Gastrocnemius medialis (tissue), 4 donors: ENCODE results near the gene HSD17B12.

Source experiments
- POLR2A ChIP-seq, 2 donors: fragments of 450-650 bp; IDR thresholded peaks; one replicate each; pipeline ENCODE4 v1.6.1; 2017; ENCODE audit warnings: antibody characterized with exemption in 2 of 2, mild to moderate bottlenecking in 2 of 2, moderate library complexity in 2 of 2
- TF ChIP-seq, protein P1 (sequence below), 5 experiments: fragments of 450-650 bp in 3 of 5; fragments of 200-600 bp in 2 of 5; sonication (generic) in 2 of 5; IDR thresholded peaks in 4 of 5; conservative IDR thresholded peaks in 1 of 5; 1 replicate in 4 of 5; 2 replicates in 1 of 5; pipeline ENCODE4 v1.5.1; 2016 to 2019; ENCODE audit warnings: antibody characterized with exemption in 5 of 5, mild to moderate bottlenecking in 3 of 5, moderate library complexity in 3 of 5

DNA sequence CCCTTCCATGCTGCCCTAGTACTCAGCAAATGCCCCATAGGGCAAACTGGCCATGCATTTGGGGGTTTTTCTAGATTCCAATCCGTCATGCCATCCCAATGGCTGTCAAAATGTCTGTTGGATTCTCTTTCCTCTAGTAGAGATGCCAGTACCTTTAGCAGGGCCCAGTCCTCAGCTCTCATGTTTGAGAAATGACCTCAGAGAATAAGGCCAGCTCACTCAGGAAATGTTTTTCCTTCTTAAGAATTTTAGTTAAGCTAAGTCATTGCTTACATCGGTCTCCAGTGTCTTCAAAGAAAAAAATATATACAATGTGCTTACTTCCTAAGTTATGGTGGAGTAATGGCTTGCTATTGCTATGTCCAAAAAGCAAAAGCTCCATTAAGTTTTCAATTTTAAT lies 186.0 kb downstream of the HSD17B12 start:
- no peak for TF ChIP-seq POLR2A (IDR thresholded peaks at IDR 0.05)
- TF ChIP-seq, protein P1, sequence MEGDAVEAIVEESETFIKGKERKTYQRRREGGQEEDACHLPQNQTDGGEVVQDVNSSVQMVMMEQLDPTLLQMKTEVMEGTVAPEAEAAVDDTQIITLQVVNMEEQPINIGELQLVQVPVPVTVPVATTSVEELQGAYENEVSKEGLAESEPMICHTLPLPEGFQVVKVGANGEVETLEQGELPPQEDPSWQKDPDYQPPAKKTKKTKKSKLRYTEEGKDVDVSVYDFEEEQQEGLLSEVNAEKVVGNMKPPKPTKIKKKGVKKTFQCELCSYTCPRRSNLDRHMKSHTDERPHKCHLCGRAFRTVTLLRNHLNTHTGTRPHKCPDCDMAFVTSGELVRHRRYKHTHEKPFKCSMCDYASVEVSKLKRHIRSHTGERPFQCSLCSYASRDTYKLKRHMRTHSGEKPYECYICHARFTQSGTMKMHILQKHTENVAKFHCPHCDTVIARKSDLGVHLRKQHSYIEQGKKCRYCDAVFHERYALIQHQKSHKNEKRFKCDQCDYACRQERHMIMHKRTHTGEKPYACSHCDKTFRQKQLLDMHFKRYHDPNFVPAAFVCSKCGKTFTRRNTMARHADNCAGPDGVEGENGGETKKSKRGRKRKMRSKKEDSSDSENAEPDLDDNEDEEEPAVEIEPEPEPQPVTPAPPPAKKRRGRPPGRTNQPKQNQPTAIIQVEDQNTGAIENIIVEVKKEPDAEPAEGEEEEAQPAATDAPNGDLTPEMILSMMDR (IDR thresholded peaks at IDR 0.05 in 4 of 5, conservative IDR thresholded peaks at IDR 0.05 in 1 of 5) = no peak
